Fibroblast of skin of left biceps (primary cell): ENCODE measurements around the gene A3GALT2.

Experiments
- DNase-seq, 2 experiments: peaks; one replicate each; pipeline ENCODE4 v3.0.0-alpha.2; 2013; ENCODE audit warnings: low read depth in 2 of 2

The A3GALT2 gene

DNA sequence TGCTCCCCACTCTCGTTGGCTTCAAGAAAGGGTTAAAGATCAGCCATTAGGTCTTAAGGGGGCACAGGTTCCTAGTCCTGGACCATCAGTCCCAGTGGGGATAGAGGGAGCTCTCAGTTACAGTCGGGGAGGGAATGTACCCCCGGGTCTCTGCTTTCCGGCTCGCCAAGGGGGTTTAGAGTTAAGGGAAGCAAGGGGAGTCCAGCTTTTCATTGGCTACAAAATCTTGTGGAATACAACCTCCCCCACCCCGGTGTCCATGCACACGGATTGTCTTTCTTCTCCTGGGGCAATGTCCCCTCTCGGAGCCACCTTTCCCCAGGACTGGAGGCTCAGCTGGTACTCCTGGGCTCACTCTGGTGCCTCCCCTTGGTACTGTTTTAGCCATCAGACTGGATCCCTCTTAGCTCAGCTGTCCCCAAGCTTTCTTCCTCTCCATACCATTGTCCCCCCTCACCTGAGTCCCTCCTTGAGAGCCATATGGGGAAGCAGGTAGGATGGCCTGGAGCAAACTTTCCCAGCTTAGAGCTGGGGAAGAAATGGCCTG lies at the start of gene A3GALT2:
Gene A3GALT2, minus strand, starts transcription at position 480 of the 547 bp plus-strand sequence. Its CDS starts 0 bp downstream, at position 480.
- no peak for DNase-seq

- DNase-seq, result no peak
Measured at GRCh38 chr1:33370301-33370700, 49.4 kb upstream of the A3GALT2 start.

- DNase-seq, result no peak
Measured at GRCh38 chr1:33369764-33370163, 48.9 kb upstream of the A3GALT2 start.

DNA sequence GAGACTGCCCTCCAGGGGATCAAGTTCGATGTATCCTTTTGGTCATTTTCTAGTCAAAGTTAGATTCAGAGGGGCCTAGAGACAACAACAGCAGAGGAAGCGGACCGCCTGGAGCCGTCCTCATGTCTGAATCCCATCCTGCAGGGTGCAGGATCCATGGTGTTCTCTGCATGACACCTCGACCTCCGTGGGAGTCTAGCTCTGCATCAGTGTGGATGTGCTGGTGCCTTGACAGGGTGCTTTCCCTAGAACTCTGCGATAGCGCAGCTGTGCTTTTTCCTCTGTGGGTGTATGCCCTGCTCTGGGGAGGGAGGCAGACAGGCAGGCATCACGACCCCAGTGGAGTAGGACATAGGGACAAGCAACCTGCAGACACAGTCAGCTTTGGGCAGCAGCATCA lies 48.2 kb upstream of the A3GALT2 start:
- no peak for DNase-seq

GRCh38 chr1:33368431-33368830 lies 47.5 kb upstream of the A3GALT2 start:
- no peak for DNase-seq

- no peak for DNase-seq
Measured at GRCh38 chr1:33367485-33368405, 46.8 kb upstream of the A3GALT2 start.

DNA sequence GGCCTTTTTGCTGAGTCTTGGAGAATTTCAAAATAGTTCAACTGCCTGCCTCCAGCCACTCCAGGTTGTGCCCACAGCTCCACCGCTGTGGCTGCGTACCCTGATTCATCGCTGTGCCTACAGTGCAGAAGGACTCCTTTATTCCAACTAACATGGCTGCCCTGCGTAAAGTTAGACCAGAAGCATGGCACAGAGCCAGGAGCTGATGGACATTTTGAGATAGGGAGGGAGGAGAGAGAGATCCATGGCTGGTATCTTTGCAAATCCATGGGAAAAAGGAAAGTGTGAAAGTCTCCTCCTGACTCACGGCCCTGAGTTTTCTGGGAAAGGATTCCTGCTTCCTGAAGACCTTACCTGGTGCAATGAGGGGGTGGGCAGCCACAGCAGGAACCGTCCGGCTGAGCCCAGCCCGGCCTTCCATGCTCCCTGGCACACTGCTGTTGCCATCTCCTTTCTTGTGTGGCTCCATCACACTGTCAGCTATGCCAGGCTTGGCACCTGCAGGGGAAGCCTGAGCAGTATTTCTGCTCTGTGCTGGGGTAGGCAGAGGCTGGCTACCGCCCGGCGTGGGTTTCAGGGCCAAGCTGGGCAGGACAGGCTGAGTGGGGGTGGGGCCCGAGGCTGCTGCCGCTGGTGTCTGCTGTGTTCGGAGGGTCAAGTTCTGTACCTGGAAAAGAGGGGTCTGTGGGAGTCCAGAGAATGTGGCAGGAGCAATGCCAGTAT lies 46.0 kb upstream of the A3GALT2 start:
- DNase-seq, result no peak

- no peak for DNase-seq
Measured at GRCh38 chr1:33365560-33365997, 44.7 kb upstream of the A3GALT2 start.

GRCh38 chr1:33364565-33364918 lies 43.6 kb upstream of the A3GALT2 start:
- no peak for DNase-seq

DNA sequence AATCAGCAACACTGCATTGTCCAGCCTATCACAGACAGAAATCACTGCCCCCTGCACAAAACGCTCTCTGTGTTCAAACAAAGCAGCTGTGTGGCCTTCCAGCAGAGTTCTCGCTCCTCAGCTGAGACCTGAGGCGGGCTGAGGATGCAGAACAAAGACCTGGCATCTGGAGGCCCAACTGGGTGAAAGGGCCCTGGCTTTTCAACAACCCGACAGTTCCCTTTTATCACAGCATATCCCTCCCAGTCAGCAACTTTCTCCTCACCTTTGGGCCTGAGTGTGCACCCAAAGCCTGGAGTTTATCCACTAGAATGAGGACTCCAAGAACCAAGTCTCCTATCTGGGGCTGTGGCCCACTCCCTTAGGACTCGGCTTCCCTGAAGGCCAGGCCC lies 42.6 kb upstream of the A3GALT2 start:
- DNase-seq, result no peak

GRCh38 chr1:33363021-33363420 lies 42.1 kb upstream of the A3GALT2 start:
- DNase-seq, result no peak

DNA sequence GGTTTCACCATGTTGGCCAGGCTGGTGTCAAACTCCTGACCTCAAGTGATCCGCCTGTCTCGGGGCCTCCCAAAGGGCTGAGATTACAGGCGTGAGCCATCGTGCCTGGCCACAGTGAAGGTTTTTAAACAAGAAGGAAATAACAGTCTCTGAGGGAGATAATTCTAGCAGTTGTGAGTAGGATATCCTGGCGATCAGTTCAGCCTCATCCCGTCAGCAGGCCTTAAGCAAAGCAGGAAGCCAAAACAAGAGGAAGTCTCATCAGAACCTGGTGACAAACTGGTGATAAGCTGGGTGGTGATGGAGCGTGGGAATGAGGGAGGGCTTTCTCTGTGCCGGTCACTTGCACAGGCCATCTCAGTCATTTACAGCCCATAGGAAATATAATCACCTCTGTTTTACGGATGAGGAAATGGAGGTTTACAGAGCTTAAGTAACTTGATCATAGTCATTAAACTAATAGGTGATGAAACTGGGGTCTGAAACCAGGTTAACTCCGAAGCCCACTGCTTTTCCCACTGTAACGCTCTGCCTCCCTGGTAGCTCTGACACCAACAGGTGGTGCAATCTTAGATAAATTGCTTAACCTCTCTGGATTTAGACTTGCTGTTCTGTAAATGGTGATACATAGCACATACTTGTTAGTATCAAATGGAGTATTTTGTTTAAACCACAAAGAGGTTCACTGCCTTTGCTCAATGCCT lies 40.8 kb upstream of the A3GALT2 start:
- DNase-seq, result no peak

GRCh38 chr1:33360367-33360766 lies 39.5 kb upstream of the A3GALT2 start:
- no peak for DNase-seq

DNA sequence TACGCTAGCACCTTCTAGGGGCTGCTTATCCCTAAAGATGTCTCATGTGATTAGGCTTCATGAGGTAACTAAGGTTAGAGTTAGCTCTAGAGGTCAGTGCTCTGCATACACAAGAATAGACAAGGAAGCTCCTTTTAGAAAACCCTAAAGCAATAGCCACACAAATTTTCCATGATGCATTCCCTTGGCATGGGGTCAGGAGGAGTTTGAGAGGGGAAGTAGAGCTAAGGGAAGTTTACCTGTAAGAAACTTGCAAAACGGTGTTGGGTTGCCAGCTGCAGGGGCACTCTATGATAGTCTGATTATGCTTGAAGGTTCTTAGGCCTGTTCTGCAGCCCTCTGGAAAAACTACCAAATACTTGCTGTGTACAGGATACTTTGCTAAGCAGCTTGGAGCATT lies 39.0 kb upstream of the A3GALT2 start:
- no peak for DNase-seq

DNA sequence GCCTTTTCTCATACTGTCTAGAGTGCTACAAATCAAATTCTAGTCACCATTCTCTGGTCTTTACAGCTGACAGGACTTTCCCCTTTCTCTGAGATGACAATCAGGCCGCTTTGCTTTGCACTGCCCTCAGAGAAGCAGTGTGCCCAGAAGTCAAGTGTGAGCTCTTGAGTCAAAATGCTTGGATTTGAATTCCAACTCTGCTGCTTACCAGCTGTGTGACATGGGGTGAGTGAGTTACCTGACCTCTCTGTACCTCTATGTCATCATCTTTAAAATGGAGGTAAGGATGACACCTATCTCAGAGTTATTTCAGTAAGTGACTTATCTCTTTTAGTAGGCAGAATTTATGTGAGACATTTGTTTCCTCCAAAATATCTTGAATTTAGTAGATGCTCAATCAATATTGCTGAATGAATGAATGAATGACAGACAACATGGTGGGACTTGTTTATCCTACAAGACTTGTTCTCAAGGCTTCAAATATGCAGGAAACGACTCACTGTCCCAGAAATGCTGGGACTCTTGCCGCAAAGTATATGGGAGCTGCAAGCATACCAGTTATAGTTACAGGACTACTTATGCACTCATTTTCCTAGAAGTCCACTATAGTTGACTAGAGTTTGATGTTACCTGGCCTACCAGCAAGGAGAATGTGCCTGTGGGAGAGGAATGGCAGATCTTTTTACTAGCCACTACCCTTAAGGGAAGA lies 38.1 kb upstream of the A3GALT2 start:
- DNase-seq, result no peak

DNA sequence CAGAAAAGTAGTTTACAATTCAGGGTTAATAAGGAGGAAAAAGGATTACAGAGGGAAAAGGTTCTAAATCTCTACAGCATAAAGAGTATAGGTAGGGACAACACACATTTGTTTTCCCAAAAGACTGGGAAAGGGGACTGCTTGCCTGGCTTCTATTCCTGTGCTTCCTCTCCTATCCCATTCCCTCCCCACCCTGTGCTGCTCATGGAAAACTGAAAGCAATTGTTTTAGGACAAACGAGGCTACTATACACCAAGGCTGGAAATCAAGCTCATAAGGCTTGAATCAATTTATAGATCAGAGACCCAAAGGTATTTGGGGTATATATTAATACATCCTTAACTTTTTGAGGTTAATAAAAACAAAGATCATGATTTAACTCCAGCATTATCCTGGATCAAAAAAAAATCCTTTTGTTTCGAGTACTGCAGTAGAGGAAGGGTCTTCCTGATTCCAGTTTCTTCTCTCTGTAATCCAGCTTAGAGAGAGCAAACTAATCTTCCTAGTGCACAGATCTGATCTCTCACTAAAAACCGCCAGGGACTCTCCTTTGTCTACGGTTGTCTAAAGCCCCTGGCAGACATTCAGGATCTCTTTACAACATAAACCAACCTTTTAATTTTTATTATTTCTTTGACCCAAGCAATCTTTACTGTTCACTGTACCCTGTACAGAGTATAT lies 37.4 kb upstream of the A3GALT2 start:
- no peak for DNase-seq

- no peak for DNase-seq
Measured at GRCh38 chr1:33357099-33357498, 36.2 kb upstream of the A3GALT2 start.

- no peak for DNase-seq
Measured at GRCh38 chr1:33354707-33355316, 33.9 kb upstream of the A3GALT2 start.

GRCh38 chr1:33353531-33353930 lies 32.6 kb upstream of the A3GALT2 start:
- DNase-seq, result no peak

DNA sequence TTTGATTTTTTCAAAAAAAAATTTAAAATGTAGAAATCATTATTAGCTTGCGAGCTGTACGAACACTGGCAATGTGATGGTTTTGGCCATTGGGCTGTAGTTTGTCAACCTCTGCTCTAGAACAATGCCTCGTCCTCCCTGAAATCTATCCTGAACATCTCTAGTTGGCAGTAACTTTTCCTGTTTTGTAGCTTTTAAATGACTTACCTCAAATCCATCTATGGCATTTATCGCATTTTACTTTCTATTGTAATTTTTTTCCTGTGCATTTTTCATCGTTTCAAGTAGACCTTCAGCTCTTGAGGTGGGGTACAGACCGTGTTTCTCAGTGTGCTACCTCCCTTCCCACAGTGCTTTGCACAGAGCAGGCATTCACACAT lies 30.4 kb upstream of the A3GALT2 start:
- DNase-seq, result no peak
